Measurements from ENCODE around the gene LAMB4. TPM values are rescaled to one million over a fixed set of nuclear protein-coding genes. Genes with fewer than 3 reads are reported as not detected.

The LAMB4 gene
- total RNA-seq, 1 donor from 2014 or later: not detected

DNA sequence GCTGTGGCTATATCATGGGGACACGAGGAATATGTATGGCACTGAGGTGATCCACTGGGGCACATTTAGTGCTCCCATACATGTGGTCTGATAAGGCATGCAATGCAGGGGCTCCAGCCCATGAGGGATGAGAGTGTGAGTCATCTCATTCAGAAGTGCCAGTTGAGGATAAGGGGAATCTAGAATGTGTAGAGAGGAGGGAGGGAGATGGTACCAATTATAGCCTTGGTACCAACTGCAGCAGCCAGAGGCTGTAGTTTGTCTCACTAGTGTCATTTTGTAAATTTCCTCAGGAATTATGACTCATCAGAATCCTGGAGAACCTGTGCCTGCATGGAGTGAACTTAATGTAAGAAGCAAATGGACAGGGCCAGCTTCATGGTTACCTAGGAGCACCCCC is 46.2 kb downstream of the LAMB4 start:
- ChIA-PET POLR2A (no interaction called here), CTCF (no interaction called here)
- TF ChIP-seq, protein P1, sequence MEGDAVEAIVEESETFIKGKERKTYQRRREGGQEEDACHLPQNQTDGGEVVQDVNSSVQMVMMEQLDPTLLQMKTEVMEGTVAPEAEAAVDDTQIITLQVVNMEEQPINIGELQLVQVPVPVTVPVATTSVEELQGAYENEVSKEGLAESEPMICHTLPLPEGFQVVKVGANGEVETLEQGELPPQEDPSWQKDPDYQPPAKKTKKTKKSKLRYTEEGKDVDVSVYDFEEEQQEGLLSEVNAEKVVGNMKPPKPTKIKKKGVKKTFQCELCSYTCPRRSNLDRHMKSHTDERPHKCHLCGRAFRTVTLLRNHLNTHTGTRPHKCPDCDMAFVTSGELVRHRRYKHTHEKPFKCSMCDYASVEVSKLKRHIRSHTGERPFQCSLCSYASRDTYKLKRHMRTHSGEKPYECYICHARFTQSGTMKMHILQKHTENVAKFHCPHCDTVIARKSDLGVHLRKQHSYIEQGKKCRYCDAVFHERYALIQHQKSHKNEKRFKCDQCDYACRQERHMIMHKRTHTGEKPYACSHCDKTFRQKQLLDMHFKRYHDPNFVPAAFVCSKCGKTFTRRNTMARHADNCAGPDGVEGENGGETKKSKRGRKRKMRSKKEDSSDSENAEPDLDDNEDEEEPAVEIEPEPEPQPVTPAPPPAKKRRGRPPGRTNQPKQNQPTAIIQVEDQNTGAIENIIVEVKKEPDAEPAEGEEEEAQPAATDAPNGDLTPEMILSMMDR (IDR thresholded peaks at IDR 0.05): no peak
- Mint-ChIP-seq H3K27me3 (peaks cover 5% of the 10 kb centered on the region), H3K36me3 (ENCODE audit: low read depth) (no peaks in the 10 kb centered on the region), H3K9me3 (peaks cover 7% of the 10 kb centered on the region), H3K4me3 (no peak overlapping the region), H3K27ac (no peak overlapping the region), H3K4me1 (no peaks in the 10 kb centered on the region)
- ATAC-seq (ENCODE audit: low read depth) (no peak), DNase-seq (no peak)
- intact Hi-C loops (cut with micrococcal nuclease): no loop called here

DNA sequence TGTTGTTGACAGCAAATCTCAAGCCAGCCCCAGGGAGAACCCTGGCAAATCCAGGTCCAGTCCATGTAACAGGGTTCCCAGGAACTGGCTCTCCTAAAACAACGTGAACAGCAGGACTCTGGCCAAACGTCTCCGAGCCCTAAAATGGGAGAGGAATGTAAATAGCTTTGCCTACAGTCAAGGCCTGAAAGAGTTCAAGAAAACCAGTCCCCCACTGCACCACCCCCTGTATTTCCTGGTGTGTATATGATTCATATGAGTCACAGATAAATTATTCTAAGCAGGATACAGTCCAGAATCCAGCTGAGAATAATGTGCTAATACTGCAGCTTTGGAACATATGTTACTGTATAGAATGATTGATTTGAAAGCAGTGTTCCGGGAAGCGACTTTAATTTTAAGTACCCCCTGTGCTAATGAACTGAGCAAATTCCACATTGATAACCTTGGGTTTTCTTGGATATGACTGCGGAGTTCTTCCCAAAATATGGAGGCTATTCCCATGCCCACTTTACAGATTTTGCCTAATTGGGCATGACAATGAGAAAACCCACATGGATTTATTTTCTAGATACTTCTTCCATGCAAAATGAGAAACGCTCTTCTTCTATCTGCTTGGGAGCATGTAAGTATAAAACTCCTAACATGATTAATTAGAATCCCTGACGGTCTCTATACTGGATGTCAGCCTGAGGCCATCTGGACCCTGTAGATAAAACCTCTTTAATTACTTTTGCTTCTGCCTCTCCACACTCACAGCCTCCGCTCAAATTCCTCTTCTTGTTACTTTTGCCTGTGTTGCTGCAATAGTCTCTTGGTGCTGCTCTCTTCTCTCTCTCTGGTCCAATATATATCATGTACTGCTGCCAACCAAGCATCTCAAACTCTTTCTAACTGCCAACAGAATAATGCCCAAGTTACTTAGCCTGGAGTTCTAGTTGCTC is 50.2 kb downstream of the LAMB4 start:
- H3K4me3 Mint-ChIP-seq: no peak overlapping the region
- ATAC-seq (ENCODE audit: low read depth) (no peak), DNase-seq (no peak)
- peaks cover 7% of the 10 kb centered on the region for H3K27me3 Mint-ChIP-seq
- H3K36me3 Mint-ChIP-seq (ENCODE audit: low read depth): no peaks in the 10 kb centered on the region
- TF ChIP-seq, protein P1 (IDR thresholded peaks at IDR 0.05): no peak
- H3K27ac Mint-ChIP-seq: no peak overlapping the region
- intact Hi-C loops (cut with micrococcal nuclease): no loop called here
- POLR2A ChIA-PET: no interaction called here
- CTCF ChIA-PET: no interaction called here
- H3K9me3 Mint-ChIP-seq: peaks cover 7% of the 10 kb centered on the region
- H3K4me1 Mint-ChIP-seq: no peaks in the 10 kb centered on the region

DNA sequence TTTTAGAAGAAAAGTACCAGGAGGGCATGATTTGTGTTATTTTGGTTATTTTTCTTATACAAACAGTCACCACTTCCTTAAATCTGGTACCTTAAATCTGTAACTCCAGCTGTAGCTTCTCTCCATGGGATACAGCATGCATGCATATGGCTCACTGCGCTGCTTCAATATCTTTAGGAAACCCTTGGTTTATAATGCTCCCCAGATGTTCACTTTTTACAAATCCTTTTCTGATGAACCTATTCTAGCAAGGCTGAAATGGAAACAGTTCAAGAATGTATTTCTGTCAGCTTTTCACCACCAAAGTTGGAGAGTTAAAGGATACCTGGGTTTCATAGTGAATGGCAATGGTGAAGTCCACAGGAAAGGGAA is 50.9 kb downstream of the LAMB4 start:
- peaks cover 9% of the 10 kb centered on the region for H3K27me3 Mint-ChIP-seq
- TF ChIP-seq, protein P1 (IDR thresholded peaks at IDR 0.05): no peak
- H3K4me3 Mint-ChIP-seq: no peak overlapping the region
- no peak overlapping the region for H3K27ac Mint-ChIP-seq
- DNase-seq (no peak), ATAC-seq (ENCODE audit: low read depth) (no peak)
- H3K36me3 Mint-ChIP-seq (ENCODE audit: low read depth): no peaks in the 10 kb centered on the region
- CTCF ChIA-PET: no interaction called here
- POLR2A ChIA-PET: no interaction called here
- H3K4me1 Mint-ChIP-seq: no peaks in the 10 kb centered on the region
- intact Hi-C loops (cut with micrococcal nuclease): no loop called here
- H3K9me3 Mint-ChIP-seq: peaks cover 7% of the 10 kb centered on the region

GRCh38 chr7:108078691-108079090 is 51.5 kb downstream of the LAMB4 start:
- H3K4me3 Mint-ChIP-seq: no peak overlapping the region

DNA sequence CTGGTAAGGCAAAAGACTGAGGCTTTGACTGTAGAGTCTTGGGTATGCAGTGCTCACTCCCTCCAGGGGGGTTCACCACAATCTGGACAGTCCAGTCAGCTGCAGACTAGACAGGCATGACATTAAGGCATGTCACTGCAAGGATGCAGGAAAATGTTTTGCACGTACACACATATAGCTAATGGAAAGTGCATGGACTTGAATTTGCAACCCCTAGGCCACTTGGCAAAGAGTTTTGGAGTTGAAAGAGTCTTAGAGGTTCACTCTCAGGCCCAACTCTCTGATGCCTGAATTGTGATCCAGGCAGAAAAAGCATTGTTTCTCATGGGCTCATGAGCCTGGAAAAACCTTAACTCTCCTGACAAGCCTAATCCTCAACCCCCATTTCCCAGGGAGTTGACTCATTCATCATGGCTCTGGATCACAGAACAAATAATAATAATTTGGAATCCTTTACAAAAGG is 51.9 kb downstream of the LAMB4 start:
- intact Hi-C loops (cut with micrococcal nuclease): no loop called here
- H3K4me1 Mint-ChIP-seq: no peaks in the 10 kb centered on the region
- DNase-seq: no peak
- CTCF ChIA-PET: no interaction called here
- TF ChIP-seq, protein P1 (IDR thresholded peaks at IDR 0.05): no peak
- no peak overlapping the region for H3K4me3 Mint-ChIP-seq
- H3K27me3 Mint-ChIP-seq: peaks cover 9% of the 10 kb centered on the region
- H3K27ac Mint-ChIP-seq: no peak overlapping the region
- POLR2A ChIA-PET: no interaction called here
- peaks cover 7% of the 10 kb centered on the region for H3K9me3 Mint-ChIP-seq
- no peaks in the 10 kb centered on the region for H3K36me3 Mint-ChIP-seq (ENCODE audit: low read depth)
- ATAC-seq (ENCODE audit: low read depth): no peak

More at GRCh38 chr7:108078691-108079090, 51.5 kb downstream of the LAMB4 start:
- no peak for ATAC-seq (ENCODE audit: low read depth)
- CTCF ChIA-PET: no interaction called here
- TF ChIP-seq, protein P1 (IDR thresholded peaks at IDR 0.05): no peak
- Mint-ChIP-seq H3K27ac (no peak overlapping the region), H3K4me1 (no peaks in the 10 kb centered on the region), H3K9me3 (peaks cover 7% of the 10 kb centered on the region), H3K27me3 (peaks cover 9% of the 10 kb centered on the region), H3K36me3 (ENCODE audit: low read depth) (no peaks in the 10 kb centered on the region)
- POLR2A ChIA-PET: no interaction called here
- intact Hi-C loops (cut with micrococcal nuclease): no loop called here
- DNase-seq: no peak

Data from activated B cell treated with CpG ODN at 0.5 μM for 24 hours (primary cell).